PC-9 (cell line): ENCODE results near the gene CDX1. TPM values are rescaled to one million over a fixed set of nuclear protein-coding genes. Genes with fewer than 3 reads are reported as not detected.

Source experiments
- BruUV-seq: library from RNA; stranded (reverse); fragments of 400-500 nt; replicated peaks from 2 replicates; lab custom pipeline; 2021; lab: Mats Ljungman, UMichigan
- CTCF ChIA-PET: fragments of 300-600 bp; sonication (Branson Sonifier 250); formaldehyde crosslinking; loops from one replicate; lab custom pipeline; 2022; ENCODE audit warnings: antibody characterized with exemption; lab: Charles Lee
- POLR2A ChIA-PET: fragments of 300-600 bp; sonication (Branson Sonifier 250); formaldehyde crosslinking; loops from one replicate; lab custom pipeline; 2022; ENCODE audit warnings: antibody characterized with exemption; ENCODE audit not compliant: unreplicated experiment; lab: Charles Lee
- DNase-seq, 2 experiments: peaks; one replicate each; pipeline versions ENCODE4 v3.0.0 to v3.0.0-alpha.2; 2015 to 2022; ENCODE audit warnings: mixed read lengths in 1 of 2
- H2AFZ ChIP-seq: fragments of 200-600 bp; sonication (generic); 2 replicates; pipeline ENCODE4 v1.8.1; 2017; ENCODE audit warnings: antibody characterized with exemption
- H3F3A ChIP-seq: fragments of 200-600 bp; sonication (generic); 2 replicates; pipeline ENCODE4 v1.8.1; 2017; ENCODE audit warnings: antibody characterized with exemption, mild to moderate bottlenecking, low read depth; ENCODE audit not compliant: insufficient read depth
- H3K27ac ChIP-seq: fragments of 200-600 bp; sonication (generic); 2 replicates; pipeline ENCODE4 v1.6.1; 2016; ENCODE audit warnings: mixed run types
- H3K27me3 ChIP-seq: fragments of 200-600 bp; sonication (generic); 2 replicates; pipeline ENCODE4 v1.6.1; 2016; ENCODE audit warnings: low read depth, mixed run types; ENCODE audit not compliant: insufficient read depth
- H3K36me3 ChIP-seq: fragments of 200-600 bp; sonication (generic); 2 replicates; pipeline ENCODE4 v1.6.1; 2016; ENCODE audit warnings: low read depth, mixed run types
- H3K4me1 ChIP-seq: fragments of 200-600 bp; sonication (generic); replicated peaks from 2 replicates; pipeline ENCODE4 v1.6.1; 2016; ENCODE audit warnings: mixed run types; ENCODE audit not compliant: insufficient read depth
- H3K4me2 ChIP-seq: fragments of 200-600 bp; sonication (generic); 2 replicates; pipeline ENCODE4 v1.6.1; 2017; ENCODE audit warnings: mixed run types
- H3K4me3 ChIP-seq: fragments of 200-600 bp; sonication (generic); 2 replicates; pipeline ENCODE4 v1.6.1; 2016; ENCODE audit warnings: mixed run types
- H3K79me2 ChIP-seq: fragments of 200-600 bp; sonication (generic); 2 replicates; pipeline ENCODE4 v1.6.1; 2017; ENCODE audit warnings: low read depth, mixed run types
- H3K9me2 ChIP-seq: fragments of 200-600 bp; sonication (generic); 2 replicates; pipeline ENCODE4 v1.8.1; 2017; ENCODE audit warnings: mild to moderate bottlenecking; ENCODE audit not compliant: insufficient read depth
- H3K9me3 ChIP-seq: fragments of 200-600 bp; sonication (generic); 2 replicates; pipeline ENCODE4 v1.8.1; 2016; ENCODE audit warnings: low read depth; ENCODE audit not compliant: insufficient read depth
- H4K20me1 ChIP-seq: fragments of 200-600 bp; sonication (generic); 2 replicates; pipeline ENCODE4 v1.8.1; 2017; ENCODE audit not compliant: insufficient read depth
- CTCF ChIP-seq: fragments of 200-600 bp; sonication (generic); conservative IDR thresholded peaks from 2 replicates; pipeline ENCODE4 v1.6.1; 2017; ENCODE audit warnings: mixed run types, antibody characterized with exemption, mild to moderate bottlenecking, moderate library complexity
- EZH2 ChIP-seq: fragments of 200-600 bp; sonication (generic); IDR thresholded peaks from 2 replicates; pipeline ENCODE4 v1.8.0; 2017; ENCODE audit warnings: antibody characterized with exemption, low read depth
- intact Hi-C: fragments of 100-400 bp; cut with micrococcal nuclease; formaldehyde crosslinking; loops from one replicate; pipeline ENCODE4 v1.10.0; 2022; ENCODE audit not compliant: unreplicated experiment
- total RNA-seq: library from RNA; stranded (reverse); gene quantifications from 2 replicates; pipeline ENCODE4 v1.2.3, GENCODE V29; 2021

CDX1 gene
- total RNA-seq, 1 experiment from 2014 or later, result not detected

DNA sequence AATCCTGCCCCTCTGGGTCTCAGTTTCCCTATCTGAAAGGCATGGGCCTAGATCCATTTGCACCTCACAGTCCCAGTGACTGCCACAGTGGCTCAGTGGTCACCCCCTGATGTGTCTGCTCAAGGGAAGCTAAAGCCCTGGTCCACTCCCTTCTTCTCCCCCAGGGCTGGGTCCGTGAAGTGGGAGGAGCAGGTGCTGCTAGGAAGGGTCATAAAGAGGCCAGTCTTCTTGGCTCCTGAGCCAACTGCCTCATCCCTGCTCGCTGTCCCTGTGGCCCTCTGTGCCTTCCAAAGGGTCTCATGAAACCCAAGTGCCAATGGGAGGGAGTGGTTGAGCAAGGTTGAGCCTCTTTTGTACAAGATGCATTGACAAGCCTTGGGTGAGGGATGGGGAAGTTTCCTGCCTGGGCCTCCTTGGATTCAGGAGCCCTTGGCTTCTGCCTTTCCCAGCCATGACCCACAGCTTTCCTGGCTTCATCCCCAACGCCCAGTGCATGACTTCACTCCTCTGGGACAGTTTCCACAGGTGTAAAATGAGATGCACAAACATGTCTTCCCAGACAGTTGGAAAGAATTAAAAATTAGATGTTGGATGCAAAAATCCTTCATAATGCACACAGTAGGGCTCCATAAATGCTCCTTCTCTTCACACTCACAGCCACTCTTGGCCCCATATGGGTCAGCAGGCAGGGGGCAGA lies 21.7 kb downstream of the CDX1 start:
- ChIA-PET POLR2A (interaction anchor here (0.9 kb wide), 1 partner anchor 9 kb away, joined by 5 read pairs; no protein-coding TSS in a partner anchor), CTCF (no interaction called here)
- 0 out of 2 replicates have a peak, but pooled peaks cover 5% of the 10 kb centered on the region for H3K4me1 ChIP-seq
- no peak for DNase-seq
- H3F3A ChIP-seq, result no peaks in the 10 kb centered on the region
- no peaks in the 10 kb centered on the region for H3K36me3 ChIP-seq
- no peaks in the 10 kb centered on the region for H3K9me2 ChIP-seq
- intact Hi-C loops, result no loop called here
- H3K4me3 ChIP-seq, result no peak overlapping the region
- no peak overlapping the region for H3K27ac ChIP-seq
- no peak overlapping the region for H2AFZ ChIP-seq
- no peak overlapping the region for H3K4me2 ChIP-seq
- BruUV-seq, result no TSS peak
- TF ChIP-seq EZH2 (no peak), CTCF (no peak)
- no peaks in the 10 kb centered on the region for H3K9me3 ChIP-seq
- H3K79me2 ChIP-seq, result no peaks in the 10 kb centered on the region
- no peaks in the 10 kb centered on the region for H4K20me1 ChIP-seq
- H3K27me3 ChIP-seq, result peaks cover 25% of the 10 kb centered on the region

DNA sequence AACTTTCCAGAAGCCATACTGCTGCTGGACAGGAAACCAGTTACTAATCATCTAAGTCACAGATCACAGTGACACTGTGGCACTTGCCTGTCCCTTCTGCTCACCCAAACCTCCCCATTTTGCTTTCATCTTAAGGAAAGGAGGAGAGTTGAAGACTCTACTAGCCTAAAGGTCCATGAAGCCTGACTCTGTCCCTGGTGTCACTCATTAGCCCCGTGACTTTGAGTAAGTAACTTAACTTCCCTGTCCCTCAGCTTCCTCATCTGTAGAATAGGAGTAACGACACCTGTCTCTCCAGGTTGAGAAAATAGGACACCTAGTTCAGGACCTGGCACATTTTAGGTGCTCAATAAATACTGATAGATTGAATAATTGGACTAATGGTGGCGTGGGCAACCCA lies 22.7 kb downstream of the CDX1 start:
- peaks cover 25% of the 10 kb centered on the region for H3K27me3 ChIP-seq
- intact Hi-C loops, result no loop called here
- no peaks in the 10 kb centered on the region for H3F3A ChIP-seq
- no TSS peak for BruUV-seq
- no peaks in the 10 kb centered on the region for H3K9me3 ChIP-seq
- H3K4me3 ChIP-seq, result no peak overlapping the region
- no peaks in the 10 kb centered on the region for H4K20me1 ChIP-seq
- 0 out of 2 replicates have a peak, but pooled peaks cover 5% of the 10 kb centered on the region for H3K4me1 ChIP-seq
- POLR2A ChIA-PET, result no interaction called here
- DNase-seq, result no peak
- H3K9me2 ChIP-seq, result no peaks in the 10 kb centered on the region
- no peak overlapping the region for H2AFZ ChIP-seq
- H3K79me2 ChIP-seq, result no peaks in the 10 kb centered on the region
- H3K36me3 ChIP-seq, result no peaks in the 10 kb centered on the region
- TF ChIP-seq EZH2 (no peak), CTCF (no peak)
- no peak overlapping the region for H3K4me2 ChIP-seq
- CTCF ChIA-PET, result no interaction called here
- H3K27ac ChIP-seq, result no peak overlapping the region

GRCh38 chr5:150189728-150190502 lies 23.3 kb downstream of the CDX1 start, which contains the start of gene SLC6A7:
Gene SLC6A7 (plus strand): TSS chr5:150190062. CDS start chr5:150190328, 266 bp downstream.
- TF ChIP-seq CTCF (no peak), EZH2 (no peak)
- Histone ChIP-seq H2AFZ (no peak within 1 kb of the TSS), H3K9me2 (no peaks in the 10 kb centered on the region), H3K36me3 (no peaks in the 10 kb centered on the region), H3F3A (no peaks in the 10 kb centered on the region), H3K4me2 (0 out of 2 replicates have a peak within 1 kb of the TSS, but pooled peaks have one; percentile 11), H4K20me1 (no peaks in the 10 kb centered on the region), H3K27ac (no peak within 1 kb of the TSS), H3K4me3 (no peak within 1 kb of the TSS), H3K79me2 (no peaks in the 10 kb centered on the region), H3K9me3 (no peaks in the 10 kb centered on the region), H3K27me3 (peaks cover 25% of the 10 kb centered on the region), H3K4me1 (0 out of 2 replicates have a peak, but pooled peaks cover 5% of the 10 kb centered on the region)
- POLR2A ChIA-PET, result no interaction called here
- no peak for DNase-seq
- no TSS peak for BruUV-seq
- CTCF ChIA-PET, result no interaction called here
- intact Hi-C loops, result no loop called here
